ENCODE results near the gene HES1.

Gene HES1

DNA sequence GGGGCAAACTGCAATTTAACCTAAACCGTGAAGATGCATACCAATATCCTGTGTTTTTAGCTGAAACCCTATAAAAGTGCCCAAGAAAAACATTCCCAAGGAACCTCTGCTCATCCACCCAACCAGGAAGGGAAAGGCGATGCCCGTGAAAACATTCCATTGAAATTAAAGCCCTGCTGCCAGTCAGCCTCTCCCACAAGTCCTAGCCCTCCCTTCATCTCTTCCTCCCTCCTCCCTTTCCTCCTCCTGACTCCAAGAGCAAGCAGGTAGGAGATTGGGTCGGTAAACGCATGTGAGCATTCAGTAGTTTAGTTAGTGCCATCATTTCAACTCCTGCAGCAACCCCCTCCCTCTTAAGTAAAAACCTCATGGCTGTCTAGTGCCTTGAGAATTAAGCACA, 27.7 kb downstream of the HES1 start:
- FAIRE-seq = no peak
- no peak for DNase-seq (ENCODE audit: extremely low spot score, insufficient read length, low read depth)

DNA sequence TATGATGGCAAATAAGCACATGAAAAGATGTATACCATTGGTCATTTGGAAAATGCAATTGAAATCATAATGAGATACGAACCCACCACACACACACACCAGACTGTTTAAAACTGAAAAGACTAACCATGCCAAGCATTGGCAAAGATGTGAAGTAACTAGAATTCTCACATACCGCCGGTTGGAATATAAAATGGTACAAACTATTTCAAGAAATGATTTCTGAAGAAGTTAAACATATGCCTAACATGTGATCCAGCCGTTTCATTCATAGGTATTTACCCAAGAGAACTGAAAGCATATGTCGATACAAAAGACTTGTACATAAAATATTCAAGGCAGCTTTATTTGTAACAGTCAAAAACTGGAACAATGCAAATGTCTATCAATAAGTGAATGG, 28.9 kb downstream of the HES1 start:
- DNase-seq (ENCODE audit: extremely low spot score, insufficient read length, low read depth) (no peak), FAIRE-seq (no peak)

- DNase-seq (ENCODE audit: extremely low spot score, insufficient read length, low read depth) (no peak), FAIRE-seq (no peak)
Observed at GRCh38 chr3:194165271-194166018, 29.5 kb downstream of the HES1 start.

DNA sequence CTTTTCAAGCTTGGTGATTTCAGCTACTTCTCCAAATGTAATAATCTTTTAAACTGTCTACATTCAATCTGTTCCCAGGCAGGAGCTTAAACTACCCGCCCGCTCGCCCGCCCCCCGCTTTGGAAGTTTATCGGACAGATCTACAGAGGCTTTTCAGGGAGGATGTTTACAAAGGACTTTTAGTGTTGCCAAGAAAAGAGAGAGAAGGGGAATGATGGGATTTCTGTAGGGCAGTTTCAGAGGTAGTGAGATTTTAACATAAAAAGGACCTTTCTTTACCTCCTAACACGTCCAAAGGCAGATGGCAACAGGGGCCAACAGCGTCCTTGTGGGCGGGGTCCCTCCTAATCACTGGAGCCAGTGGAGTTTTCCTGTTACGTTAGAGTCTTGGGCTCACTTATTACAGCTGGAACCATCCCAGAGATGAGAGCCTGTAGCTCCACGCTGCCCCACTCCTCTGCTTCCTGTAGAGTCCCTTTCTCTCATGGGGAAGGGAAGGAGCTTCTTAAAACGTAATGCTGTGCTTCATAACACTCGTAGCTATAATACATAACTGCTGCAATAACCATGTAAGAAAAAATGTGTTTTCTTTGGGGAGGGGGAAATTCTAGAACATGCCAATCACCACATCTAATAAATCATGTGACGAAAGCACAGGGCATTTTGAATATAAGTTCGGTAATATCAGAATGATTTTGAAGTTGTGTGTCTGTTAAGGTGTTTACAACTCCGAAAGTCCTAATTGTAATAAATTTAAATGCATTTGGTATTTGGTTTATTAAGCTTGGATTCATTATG, 30.9 kb downstream of the HES1 start:
- DNase-seq (ENCODE audit: extremely low spot score, insufficient read length, low read depth) (no peak), FAIRE-seq (no peak)

GRCh38 chr3:194167480-194168282, 31.7 kb downstream of the HES1 start:
- DNase-seq (ENCODE audit: extremely low spot score, insufficient read length, low read depth) = no peak
- FAIRE-seq = no peak

GRCh38 chr3:194168994-194169393, 33.0 kb downstream of the HES1 start:
- DNase-seq (ENCODE audit: extremely low spot score, insufficient read length, low read depth) = no peak
- no peak for FAIRE-seq

- FAIRE-seq = no peak
Observed at GRCh38 chr3:194169595-194169994, 33.6 kb downstream of the HES1 start.

DNA sequence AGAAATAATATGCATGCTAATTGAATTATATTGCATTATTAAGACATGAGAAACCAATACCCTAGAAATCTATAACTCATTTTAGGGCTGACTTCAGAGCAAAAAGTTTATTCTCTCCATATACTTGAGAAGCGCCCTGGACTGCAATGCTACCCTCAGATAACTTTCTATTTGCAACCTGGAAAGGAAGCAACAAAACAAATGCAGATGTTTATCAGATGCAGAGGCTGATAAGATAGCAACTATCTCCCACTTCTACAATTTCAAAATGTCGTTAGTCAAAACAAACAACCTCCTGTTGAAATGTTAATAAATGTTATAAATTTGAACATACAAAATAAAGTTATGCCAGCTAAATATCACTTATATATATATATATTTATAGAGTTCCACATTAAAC, 34.8 kb downstream of the HES1 start:
- no peak for FAIRE-seq

More at GRCh38 chr3:194169595-194169994, 33.6 kb downstream of the HES1 start:
- DNase-seq (ENCODE audit: extremely low spot score, insufficient read length, low read depth) = no peak

DNA sequence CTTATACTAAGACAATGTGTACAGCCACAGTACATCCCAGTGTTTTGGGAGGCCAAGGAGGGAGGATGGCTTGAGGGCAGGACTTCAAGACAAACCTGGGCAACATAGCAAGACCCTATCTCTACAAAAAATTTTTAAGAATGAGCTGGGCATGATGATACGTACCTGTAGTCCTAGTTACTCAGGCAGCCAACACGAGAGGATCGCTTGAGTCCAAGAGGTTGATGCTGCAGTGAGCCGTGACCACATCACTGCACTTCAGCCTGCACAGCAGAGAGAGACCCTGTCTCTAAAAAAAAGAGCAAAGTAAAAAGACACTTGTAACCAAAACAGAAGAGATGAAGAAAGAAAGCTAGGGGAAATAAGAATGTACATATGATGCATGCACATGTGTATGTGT, 38.5 kb downstream of the HES1 start:
- FAIRE-seq (no peak), DNase-seq (ENCODE audit: extremely low spot score, insufficient read length, low read depth) (no peak)

More for the DNA sequence above, 34.8 kb downstream of the HES1 start:
- DNase-seq (ENCODE audit: extremely low spot score, insufficient read length, low read depth) = no peak

DNA sequence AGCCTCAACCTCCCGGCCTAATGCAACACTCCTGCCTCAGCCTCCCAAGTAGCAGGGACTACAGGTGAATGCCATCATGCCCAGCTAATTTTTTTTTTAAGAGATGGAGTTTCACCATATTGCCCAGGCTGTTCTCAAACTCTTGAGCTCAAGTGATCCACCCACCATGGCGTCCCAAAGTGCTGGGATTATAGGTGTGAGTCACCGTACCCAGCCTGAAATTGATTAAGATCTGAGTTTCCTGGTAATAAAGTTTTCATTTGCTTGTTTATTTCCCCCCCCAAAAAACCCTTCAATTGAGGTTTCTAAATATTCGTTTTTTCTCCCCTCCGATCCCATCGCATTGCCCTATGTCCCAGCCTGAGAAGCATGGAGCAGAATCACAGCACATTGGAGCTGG, 39.0 kb downstream of the HES1 start:
- DNase-seq (ENCODE audit: extremely low spot score, insufficient read length, low read depth) = no peak
- FAIRE-seq = no peak

DNA sequence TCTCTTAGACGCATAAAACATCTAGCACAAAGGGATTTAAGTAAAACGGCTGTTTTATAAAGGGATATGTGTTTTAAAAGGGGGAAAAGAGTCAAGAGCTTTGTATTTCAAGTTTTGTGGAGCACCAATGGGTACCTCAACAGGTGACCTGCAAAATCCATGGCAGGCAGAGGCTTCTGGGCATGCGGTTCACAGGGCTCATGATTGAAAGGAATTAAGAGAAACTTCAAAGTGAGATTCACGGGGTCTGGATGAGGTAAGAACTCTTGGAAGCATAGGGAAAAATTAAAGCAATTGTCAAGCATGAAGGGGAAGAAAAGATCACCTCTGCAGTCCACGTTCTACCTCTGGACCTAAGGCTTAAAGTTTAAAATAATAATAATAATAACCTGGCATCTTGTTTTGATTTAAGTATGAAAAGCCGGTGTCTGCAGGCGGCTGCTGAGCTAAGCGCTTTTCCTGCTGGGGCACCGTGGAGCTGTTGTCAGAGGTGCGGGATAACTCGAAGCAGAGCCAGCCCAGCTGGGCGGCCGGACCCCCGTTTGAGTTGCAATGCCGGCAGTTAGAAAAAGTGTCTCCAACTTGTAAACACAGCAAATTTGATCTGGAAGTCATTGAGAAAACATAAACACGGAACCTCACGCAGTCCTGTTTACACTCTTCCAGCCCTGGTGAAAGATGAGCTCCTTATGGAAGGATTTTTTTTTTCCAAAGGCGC, 40.5 kb downstream of the HES1 start:
- no peak for FAIRE-seq
- DNase-seq (ENCODE audit: extremely low spot score, insufficient read length, low read depth) = no peak

DNA sequence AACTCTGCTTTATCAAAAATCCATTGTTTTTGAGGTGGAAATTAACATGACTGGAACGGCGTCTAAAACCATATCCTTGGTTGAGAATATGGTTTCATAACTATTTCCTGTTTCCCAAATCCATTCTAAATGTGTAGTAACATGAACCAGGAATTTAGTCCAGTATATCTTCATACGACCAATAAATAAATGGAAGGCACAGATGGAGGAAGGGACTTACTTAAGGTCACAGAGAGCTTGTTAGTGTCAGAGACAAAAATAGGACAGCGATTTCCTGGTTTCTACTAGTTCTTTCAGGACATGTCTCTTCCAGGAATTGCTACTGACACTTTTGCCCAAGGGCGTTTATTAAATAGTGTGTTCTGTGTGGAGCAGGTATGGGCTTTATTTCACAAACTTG, 41.2 kb downstream of the HES1 start:
- FAIRE-seq = no peak
- DNase-seq (ENCODE audit: extremely low spot score, insufficient read length, low read depth) = no peak

GRCh38 chr3:194178128-194178527, 42.2 kb downstream of the HES1 start:
- no peak for FAIRE-seq
- DNase-seq (ENCODE audit: extremely low spot score, insufficient read length, low read depth) = no peak

DNA sequence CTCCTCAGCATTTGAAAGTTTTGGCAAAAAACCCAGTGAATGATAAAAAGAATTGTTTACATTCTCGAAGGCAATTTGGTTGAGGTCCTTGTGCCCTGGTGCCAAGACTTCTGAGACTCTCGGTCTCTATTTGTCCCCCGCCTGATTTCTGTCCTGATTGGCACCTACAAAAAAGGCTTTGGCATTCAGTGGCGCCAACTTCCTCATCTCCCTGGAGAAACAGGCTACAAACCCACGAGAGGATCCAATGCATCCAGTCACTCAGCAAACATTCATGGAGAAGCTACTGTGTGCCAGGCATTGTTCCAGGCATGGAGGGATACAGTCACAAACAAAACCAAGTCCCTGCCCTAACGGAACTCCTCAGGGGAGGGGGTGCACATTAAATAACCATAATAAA, 42.7 kb downstream of the HES1 start:
- DNase-seq (ENCODE audit: extremely low spot score, insufficient read length, low read depth) (no peak), FAIRE-seq (no peak)

DNA sequence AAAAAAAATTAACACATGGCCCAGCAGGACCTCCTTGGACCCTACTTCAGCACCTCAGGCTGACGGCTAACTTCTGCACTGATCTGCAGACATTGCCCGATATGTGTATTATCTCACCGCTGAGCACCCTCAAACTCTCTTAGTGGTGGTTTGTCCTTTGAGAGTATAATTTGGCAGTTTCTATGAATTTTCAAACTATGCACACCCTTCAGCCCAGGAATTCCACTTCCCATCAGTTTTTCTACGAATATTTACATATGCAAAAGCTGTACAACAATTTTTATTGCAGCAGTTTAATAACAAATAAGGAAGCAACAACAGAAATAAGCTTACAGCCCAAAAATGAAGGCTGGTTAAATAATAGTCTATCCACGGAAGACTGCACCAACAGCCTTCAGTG, 44.6 kb downstream of the HES1 start:
- FAIRE-seq = no peak
- DNase-seq (ENCODE audit: extremely low spot score, insufficient read length, low read depth) = no peak

DNA sequence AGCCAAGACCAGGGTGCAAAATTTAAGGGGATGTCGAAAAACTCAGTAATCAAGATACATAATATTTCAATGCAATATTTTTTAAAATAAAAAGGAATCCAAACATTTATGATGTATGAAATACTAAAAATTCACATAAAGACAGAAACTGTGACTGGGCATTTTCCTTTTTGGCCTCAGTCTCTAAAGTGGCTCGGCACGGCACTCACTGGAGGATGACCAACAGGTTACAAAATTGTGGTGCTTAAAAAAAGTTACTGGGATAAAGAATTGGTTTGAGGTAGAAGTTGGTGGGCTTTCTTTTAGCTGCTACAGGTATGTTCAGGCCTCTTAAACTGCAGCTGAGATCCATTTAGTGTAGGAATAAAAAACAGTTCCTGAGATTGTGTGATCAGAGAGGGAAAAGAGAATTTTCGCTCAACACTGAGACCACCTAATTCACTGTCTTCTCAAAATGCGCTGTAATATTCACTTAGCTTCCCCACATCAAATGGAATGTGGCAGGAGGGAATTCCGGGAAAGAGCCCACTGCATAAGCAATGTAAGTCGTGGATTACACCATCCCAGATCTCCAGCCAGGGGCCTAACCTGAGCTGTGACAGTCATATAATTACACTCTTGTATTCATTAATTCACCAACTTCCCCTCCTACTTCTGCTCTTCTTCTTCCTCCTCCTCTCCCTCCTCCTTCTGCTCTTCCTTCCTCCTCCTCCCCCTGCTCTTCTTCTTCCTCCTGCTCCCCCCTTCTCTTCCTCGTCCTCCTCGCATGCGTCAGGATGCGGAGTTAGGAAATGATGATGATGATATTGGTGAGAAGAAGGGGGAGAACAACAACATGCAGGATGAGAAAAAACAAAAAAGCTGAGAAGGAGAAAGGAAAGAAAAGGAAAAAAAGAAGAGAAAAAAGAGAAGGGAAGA, 45.9 kb downstream of the HES1 start:
- DNase-seq (ENCODE audit: extremely low spot score, insufficient read length, low read depth) = no peak
- FAIRE-seq = no peak

- no peak for DNase-seq (ENCODE audit: extremely low spot score, insufficient read length, low read depth)
- FAIRE-seq = no peak
Observed at GRCh38 chr3:194183271-194183670, 47.3 kb downstream of the HES1 start.

- no peak for DNase-seq (ENCODE audit: extremely low spot score, insufficient read length, low read depth)
- no peak for FAIRE-seq
Observed at GRCh38 chr3:194184265-194184751, 48.4 kb downstream of the HES1 start.

- DNase-seq (ENCODE audit: extremely low spot score, insufficient read length, low read depth) (no peak), FAIRE-seq (no peak)
Observed at GRCh38 chr3:194184801-194185200, 48.9 kb downstream of the HES1 start.
